H9 (cell line): ENCODE measurements around the gene TJP3. TPM values are rescaled to one million over a fixed set of nuclear protein-coding genes. Genes with fewer than 3 reads are reported as not detected.

Source experiments
- DNase-seq: peaks from one replicate; pipeline ENCODE4 v3.0.0-alpha.2; 2017
- H2AFZ ChIP-seq: one replicate; pipeline ENCODE4 v1.6.1; 2013; ENCODE audit warnings: mild to moderate bottlenecking, low read length, control low read depth, moderate library complexity
- H2AK5ac ChIP-seq: 2 replicates; pipeline ENCODE4 v1.6.1; 2013; ENCODE audit warnings: low read length, control low read depth, mixed read lengths; ENCODE audit not compliant: insufficient read length
- H2BK120ac ChIP-seq: one replicate; pipeline ENCODE4 v1.6.1; 2013; ENCODE audit warnings: low read depth, mild to moderate bottlenecking, low read length, control low read depth, inconsistent platforms; ENCODE audit not compliant: poor library complexity, severe bottlenecking
- H2BK12ac ChIP-seq: 2 replicates; pipeline ENCODE4 v1.6.1; 2013; ENCODE audit warnings: low read length, control low read depth, mixed read lengths, low read depth; ENCODE audit not compliant: insufficient read length
- H2BK15ac ChIP-seq: 2 replicates; pipeline ENCODE4 v1.6.1; 2013; ENCODE audit warnings: low read depth, low read length, control low read depth
- H2BK20ac ChIP-seq: one replicate; pipeline ENCODE4 v1.6.1; 2013; ENCODE audit warnings: low read depth, mild to moderate bottlenecking, low read length, control low read depth, inconsistent platforms; ENCODE audit not compliant: poor library complexity, severe bottlenecking
- H2BK5ac ChIP-seq: 2 replicates; pipeline ENCODE4 v1.6.1; 2013; ENCODE audit warnings: low read length, control low read depth, mixed read lengths; ENCODE audit not compliant: insufficient read length
- H3K14ac ChIP-seq: 2 replicates; pipeline ENCODE4 v1.6.1; 2013; ENCODE audit warnings: low read length, control low read depth; ENCODE audit not compliant: insufficient read depth
- H3K18ac ChIP-seq: 2 replicates; pipeline ENCODE4 v1.6.1; 2013; ENCODE audit warnings: low read depth, mild to moderate bottlenecking, mixed read lengths, low read length, control low read depth; ENCODE audit not compliant: insufficient read length
- H3K23ac ChIP-seq: 2 replicates; pipeline ENCODE4 v1.6.1; 2013; ENCODE audit warnings: low read length, control low read depth, mixed read lengths, low read depth; ENCODE audit not compliant: insufficient read length
- H3K23me2 ChIP-seq: 2 replicates; pipeline ENCODE4 v1.6.1; 2013; ENCODE audit warnings: low read depth, mild to moderate bottlenecking, mixed read lengths, low read length, control low read depth; ENCODE audit not compliant: insufficient read length, poor library complexity, severe bottlenecking
- H3K27ac ChIP-seq: 2 replicates; pipeline ENCODE4 v1.5.1; 2013; ENCODE audit warnings: low read length, control low read depth, mixed read lengths, low read depth; ENCODE audit not compliant: insufficient read length
- H3K27me3 ChIP-seq: 2 replicates; pipeline ENCODE4 v1.6.1; 2013; ENCODE audit warnings: low read length, control low read depth, inconsistent platforms; ENCODE audit not compliant: insufficient read depth
- H3K4ac ChIP-seq: 2 replicates; pipeline ENCODE4 v1.6.1; 2013; ENCODE audit warnings: low read depth, mild to moderate bottlenecking, control low read depth, inconsistent platforms, low read length, moderate library complexity
- H3K4me1 ChIP-seq: 2 replicates; pipeline ENCODE4 v1.6.1; 2013; ENCODE audit warnings: low read length, control low read depth, inconsistent platforms; ENCODE audit not compliant: insufficient read depth
- H3K4me2 ChIP-seq: 2 replicates; pipeline ENCODE4 v1.6.1; 2013; ENCODE audit warnings: low read length, control low read depth, mixed read lengths; ENCODE audit not compliant: insufficient read length, insufficient read depth
- H3K56ac ChIP-seq: 2 replicates; pipeline ENCODE4 v1.6.1; 2013; ENCODE audit warnings: low read depth, mild to moderate bottlenecking, mixed read lengths, low read length, control low read depth; ENCODE audit not compliant: insufficient read length
- H3K79me1 ChIP-seq: 2 replicates; pipeline ENCODE4 v1.6.1; 2013; ENCODE audit warnings: low read depth, mild to moderate bottlenecking, moderate library complexity, low read length, control low read depth, inconsistent platforms; ENCODE audit not compliant: insufficient read depth, poor library complexity, severe bottlenecking
- H3K79me2 ChIP-seq: 2 replicates; pipeline ENCODE4 v1.6.1; 2013; ENCODE audit warnings: low read length, control low read depth, inconsistent platforms; ENCODE audit not compliant: insufficient read depth
- H3K9ac ChIP-seq: 2 replicates; pipeline ENCODE4 v1.6.1; 2013; ENCODE audit warnings: low read length, control low read depth, mixed read lengths; ENCODE audit not compliant: insufficient read length; ENCODE audit errors: extremely low read depth
- H3K9me3 ChIP-seq: one replicate; pipeline ENCODE4 v1.6.1; 2013; ENCODE audit warnings: low read depth, low read length, inconsistent platforms; ENCODE audit not compliant: control insufficient read depth
- H3T11ph ChIP-seq: one replicate; pipeline ENCODE4 v1.6.1; 2013; ENCODE audit warnings: mild to moderate bottlenecking, low read length, control low read depth, inconsistent platforms
- H4K20me1 ChIP-seq: one replicate; pipeline ENCODE4 v1.6.1; 2013; ENCODE audit not compliant: control insufficient read depth, insufficient read length, insufficient read depth
- H4K5ac ChIP-seq: 2 replicates; pipeline ENCODE4 v1.6.1; 2013; ENCODE audit warnings: low read depth, mild to moderate bottlenecking, mixed read lengths, low read length, control low read depth; ENCODE audit not compliant: insufficient read length
- H4K8ac ChIP-seq: replicated peaks from 2 replicates; pipeline ENCODE4 v1.6.1; 2013; ENCODE audit warnings: low read length, control low read depth, mixed read lengths, low read depth; ENCODE audit not compliant: insufficient read length
- H4K91ac ChIP-seq: 2 replicates; pipeline ENCODE4 v1.6.1; 2013; ENCODE audit warnings: low read depth, mild to moderate bottlenecking, moderate library complexity, mixed read lengths, low read length, control low read depth; ENCODE audit not compliant: insufficient read length
- H3K27ac Mint-ChIP-seq, 3 experiments: 2 replicates in 2 of 3; 3 replicates in 1 of 3; pipeline ENCODE4 v1.8.0; 2020 to 2021; ENCODE audit warnings: mixed read lengths in 3 of 3, mild to moderate bottlenecking in 1 of 3, moderate library complexity in 1 of 3
- H3K27me3 Mint-ChIP-seq: 2 replicates; pipeline ENCODE4 v1.8.0; 2021; ENCODE audit warnings: low read depth, mild to moderate bottlenecking, moderate library complexity, mixed read lengths
- H3K36me3 Mint-ChIP-seq, 3 experiments: 2 replicates in 2 of 3; 3 replicates in 1 of 3; pipeline ENCODE4 v1.8.0; 2020 to 2021; ENCODE audit warnings: low read depth in 3 of 3, mixed read lengths in 3 of 3; ENCODE audit not compliant: insufficient read depth in 1 of 3
- H3K4me1 Mint-ChIP-seq, 2 experiments: 2 replicates each; pipeline ENCODE4 v1.8.0; 2020; ENCODE audit warnings: mixed read lengths in 2 of 2
- H3K4me3 Mint-ChIP-seq, 2 experiments: 2 replicates in 1 of 2; 3 replicates in 1 of 2; pipeline ENCODE4 v1.8.0; 2020 to 2021; ENCODE audit warnings: mild to moderate bottlenecking in 2 of 2, mixed read lengths in 2 of 2, moderate library complexity in 1 of 2
- H3K9me3 Mint-ChIP-seq, 2 experiments: 2 replicates in 1 of 2; 3 replicates in 1 of 2; pipeline ENCODE4 v1.8.0; 2020; ENCODE audit warnings: mild to moderate bottlenecking in 2 of 2, mixed read lengths in 2 of 2, moderate library complexity in 1 of 2
- CTCF ChIP-seq: fragments of 200-600 bp; sonication (generic); conservative IDR thresholded peaks from 3 replicates; pipeline ENCODE4 v1.8.0; 2021; ENCODE audit warnings: antibody characterized with exemption, mild to moderate bottlenecking
- WGBS: extraction: QIAGEN DNeasy Blood & Tissue Kit; methylation state at CpG from one replicate; pipeline ENCODE4 v1.1.7; 2013; ENCODE audit warnings: missing lambda C conversion rate, low lambda C conversion rate, mixed read lengths; ENCODE audit not compliant: insufficient read length; ENCODE audit errors: extremely low coverage; 5-methylcytosine and 5-hydroxymethylcytosine counted together
- total RNA-seq: library from RNA; stranded (reverse); gene quantifications from 2 replicates; pipeline ENCODE4 v1.2.1, GENCODE V29; 2021

Gene TJP3
- total RNA-seq, 1 experiment from 2014 or later = 27.3 TPM

GRCh38 chr19:3750211-3750610 lies 42.0 kb downstream of the TJP3 start:
- H4K91ac ChIP-seq = no peak overlapping the region
- H2AFZ ChIP-seq = no peak overlapping the region
- H2BK12ac ChIP-seq = no peak overlapping the region
- no peak overlapping the region for H3K27ac Mint-ChIP-seq
- H3K9ac ChIP-seq = no peak overlapping the region
- H3K4me1 ChIP-seq = no peaks in the 10 kb centered on the region
- no peaks in the 10 kb centered on the region for H3K27me3 Mint-ChIP-seq
- no peak overlapping the region for H2BK120ac ChIP-seq
- H3T11ph ChIP-seq = no peak overlapping the region
- no peak overlapping the region for H3K4me2 ChIP-seq
- H3K56ac ChIP-seq = no peak overlapping the region
- no CpG with 5 or more reads among the region's 2 CpGs for WGBS
- H2BK5ac ChIP-seq = no peak overlapping the region
- no peak overlapping the region for H3K23ac ChIP-seq
- TF ChIP-seq CTCF = no peak
- H4K5ac ChIP-seq = no peak overlapping the region
- DNase-seq = no peak
- H4K8ac ChIP-seq = no peak overlapping the region
- no peaks in the 10 kb centered on the region for H3K4me1 Mint-ChIP-seq
- H3K79me2 ChIP-seq = no peaks in the 10 kb centered on the region
- H3K79me1 ChIP-seq = no peaks in the 10 kb centered on the region
- no peaks in the 10 kb centered on the region for H3K9me3 ChIP-seq
- no peak overlapping the region for H2BK20ac ChIP-seq
- H3K36me3 Mint-ChIP-seq = peaks cover 4 to 32% (median 27%) of the 10 kb centered on the region in 3 experiments; a peak in 6 of 7 replicates
- no peak overlapping the region for H3K14ac ChIP-seq
- H3K27me3 ChIP-seq = no peaks in the 10 kb centered on the region
- H4K20me1 ChIP-seq = no peaks in the 10 kb centered on the region
- no peak overlapping the region for H2AK5ac ChIP-seq
- no peak overlapping the region for H3K4ac ChIP-seq
- no peak overlapping the region for H3K27ac ChIP-seq
- no peaks in the 10 kb centered on the region for H3K23me2 ChIP-seq
- no peak overlapping the region for H3K18ac ChIP-seq
- H3K9me3 Mint-ChIP-seq = no peaks in the 10 kb centered on the region
- no peak overlapping the region for H2BK15ac ChIP-seq
- no peak overlapping the region for H3K4me3 Mint-ChIP-seq
